Limb (tissue), 2 donors: ENCODE results near the gene HSD17B7.
"Not testable (repeated sequence)": the region's sequence is repeated elsewhere in the genome, so short reads cannot be mapped to it uniquely, and the experiment has no call there.

Experiments
- DNase-seq, 2 donors: peaks; one replicate each; pipeline ENCODE4 v3.0.0-alpha.2; 2016; ENCODE audit errors: extremely low spot score in 2 of 2

The HSD17B7 gene

GRCh38 chr1:162807503-162807902, 17.0 kb downstream of the HSD17B7 start:
- DNase-seq: not testable (repeated sequence)

GRCh38 chr1:162812357-162812756, 21.9 kb downstream of the HSD17B7 start:
- DNase-seq: not testable (repeated sequence)

- not testable (repeated sequence) for DNase-seq
Measured at GRCh38 chr1:162818136-162818535, 27.6 kb downstream of the HSD17B7 start.

- DNase-seq: not testable (repeated sequence)
Measured at GRCh38 chr1:162818666-162819065, 28.2 kb downstream of the HSD17B7 start.

GRCh38 chr1:162822391-162823200, 32.1 kb downstream of the HSD17B7 start:
- peak in 1 of 2 donors; percentile 41 for DNase-seq

- no peak for DNase-seq
Measured at GRCh38 chr1:162823231-162823630, 32.7 kb downstream of the HSD17B7 start.

- DNase-seq: no peak
Measured at GRCh38 chr1:162823771-162824525, 33.4 kb downstream of the HSD17B7 start.

- DNase-seq: no peak
Measured at GRCh38 chr1:162829268-162829667, 38.8 kb downstream of the HSD17B7 start.

GRCh38 chr1:162832470-162832869, 42.0 kb downstream of the HSD17B7 start:
- no peak for DNase-seq

- no peak for DNase-seq
Measured at GRCh38 chr1:162835157-162835899, 44.8 kb downstream of the HSD17B7 start.

- no peak for DNase-seq
Measured at GRCh38 chr1:162838863-162839262, 48.4 kb downstream of the HSD17B7 start.

GRCh38 chr1:162840250-162840839, 49.8 kb downstream of the HSD17B7 start:
- no peak for DNase-seq

- DNase-seq: no peak
Measured at GRCh38 chr1:162844153-162844552, 53.7 kb downstream of the HSD17B7 start.

GRCh38 chr1:162846256-162847212, 56.0 kb downstream of the HSD17B7 start:
- DNase-seq: no peak

- peak; percentile 75 to 84 for DNase-seq
Measured at GRCh38 chr1:162847839-162848453, 57.4 kb downstream of the HSD17B7 start.

GRCh38 chr1:162849711-162850110, 59.2 kb downstream of the HSD17B7 start:
- DNase-seq: no peak

GRCh38 chr1:162851341-162851740, 60.8 kb downstream of the HSD17B7 start:
- no peak for DNase-seq

- DNase-seq: peak; percentile 69 to 76
Measured at GRCh38 chr1:162854245-162854882, 63.9 kb downstream of the HSD17B7 start.

- no peak for DNase-seq
Measured at GRCh38 chr1:162855461-162856150, 65.1 kb downstream of the HSD17B7 start.
